Thyroid gland (tissue), 4 donors: Measurements from ENCODE around the gene DOP1A.

Source experiments
- CTCF ChIP-seq, 6 experiments: fragments of 200-600 bp in 3 of 6; fragments of 450-650 bp in 3 of 6; sonication (generic) in 3 of 6; IDR thresholded peaks; one replicate each; pipeline ENCODE4 v1.5.1; 2016 to 2019; ENCODE audit warnings: antibody characterized with exemption in 6 of 6, mild to moderate bottlenecking in 2 of 6, inconsistent platforms in 1 of 6, moderate library complexity in 1 of 6
- POLR2A ChIP-seq, 2 donors: fragments of 450-650 bp; IDR thresholded peaks; one replicate each; pipeline ENCODE4 v1.6.1; 2017; ENCODE audit warnings: antibody characterized with exemption in 2 of 2, mild to moderate bottlenecking in 2 of 2, moderate library complexity in 1 of 2

- no peak for TF ChIP-seq CTCF (IDR thresholded peaks at IDR 0.05)
- no peak for TF ChIP-seq POLR2A (IDR thresholded peaks at IDR 0.05)
These were observed 70.7 kb downstream of the DOP1A start for GRCh38 chr6:83138118-83138722.
